SU-DHL-6 (cell line): ENCODE measurements around the gene LRRC4C.

Experiments
- H2AFZ ChIP-seq: fragments of 200-600 bp; sonication (generic); 2 replicates; pipeline ENCODE4 v1.6.1; 2014; ENCODE audit warnings: low read depth, mild to moderate bottlenecking, moderate library complexity, mixed read lengths, antibody characterized with exemption, low read length; ENCODE audit not compliant: severe bottlenecking
- H3F3A ChIP-seq: fragments of 200-600 bp; shearing (Covaris generic); 2 replicates; pipeline ENCODE4 v1.6.0; 2016; ENCODE audit warnings: antibody characterized with exemption, mild to moderate bottlenecking; ENCODE audit not compliant: insufficient read depth
- H3K27ac ChIP-seq: fragments of 200-600 bp; sonication (generic); 2 replicates; pipeline ENCODE4 v1.5.1; 2016; ENCODE audit warnings: low read depth, mild to moderate bottlenecking, low read length, moderate library complexity, mixed read lengths
- H3K27me3 ChIP-seq: fragments of 200-600 bp; sonication (generic), shearing (Covaris generic); 2 replicates; pipeline ENCODE4 v1.6.0; 2014; ENCODE audit warnings: mild to moderate bottlenecking, low read length
- H3K36me3 ChIP-seq: fragments of 200-600 bp; sonication (generic); 2 replicates; pipeline ENCODE4 v1.6.1; 2014; ENCODE audit warnings: mild to moderate bottlenecking, low read length, mixed read lengths
- H3K4me2 ChIP-seq: fragments of 300-600, 200-600 bp; shearing (Covaris generic), sonication (generic); 2 replicates; pipeline ENCODE4 v1.6.0; 2014; ENCODE audit warnings: low read length, low read depth, mild to moderate bottlenecking; ENCODE audit not compliant: poor library complexity, severe bottlenecking
- H3K4me3 ChIP-seq: fragments of 200-600 bp; sonication (generic); 2 replicates; pipeline ENCODE4 v1.5.1; 2014; ENCODE audit warnings: antibody characterized with exemption, low read length, mild to moderate bottlenecking, mixed read lengths; ENCODE audit not compliant: insufficient read depth, poor library complexity, severe bottlenecking
- H3K79me2 ChIP-seq: fragments of 200-600 bp; sonication (generic); 2 replicates; pipeline ENCODE4 v1.6.1; 2014; ENCODE audit warnings: mild to moderate bottlenecking, low read length, moderate library complexity; ENCODE audit not compliant: insufficient read depth
- H3K9ac ChIP-seq: fragments of 200-600 bp; sonication (generic); 2 replicates; pipeline ENCODE4 v1.7.0; 2014; ENCODE audit warnings: mild to moderate bottlenecking, low read length
- H3K9me2 ChIP-seq: fragments of 200-600 bp; sonication (generic); replicated peaks from 2 replicates; pipeline ENCODE4 v1.6.1; 2014; ENCODE audit warnings: low read length; ENCODE audit not compliant: insufficient read depth
- H3K9me3 ChIP-seq: fragments of 200-600 bp; sonication (generic); 2 replicates; pipeline ENCODE4 v1.6.1; 2014; ENCODE audit warnings: low read length, mixed read lengths; ENCODE audit not compliant: insufficient read depth
- H4K20me1 ChIP-seq: fragments of 200-600 bp; sonication (generic); 2 replicates; pipeline ENCODE4 v1.6.1; 2014; ENCODE audit warnings: low read depth, mild to moderate bottlenecking, antibody characterized with exemption, low read length, moderate library complexity, mixed read lengths
- CTCF ChIP-seq: fragments of 200-600 bp; sonication (generic); IDR thresholded peaks from one replicate; pipeline ENCODE4 v1.5.1; 2017; ENCODE audit warnings: antibody characterized with exemption, mild to moderate bottlenecking, low read length, moderate library complexity; ENCODE audit not compliant: insufficient read depth, poor library complexity, severe bottlenecking
- EZH2phosphoT487 ChIP-seq: fragments of 200-600 bp; sonication (generic), shearing (Covaris generic); conservative IDR thresholded peaks from 2 replicates; pipeline ENCODE4 v1.6.1; 2018; ENCODE audit warnings: mild to moderate bottlenecking, antibody characterized with exemption, low read length, moderate library complexity, mixed read lengths

LRRC4C gene

GRCh38 chr11:40573254-40573891, 886.1 kb downstream of the LRRC4C start:
- H3K4me2 ChIP-seq = no peak overlapping the region
- H3K9me3 ChIP-seq = no peaks in the 10 kb centered on the region
- no peak overlapping the region for H3K9ac ChIP-seq
- no peaks in the 10 kb centered on the region for H3K36me3 ChIP-seq
- H4K20me1 ChIP-seq = no peaks in the 10 kb centered on the region
- H3K4me3 ChIP-seq = no peak overlapping the region
- TF ChIP-seq CTCF = no peak
- TF ChIP-seq EZH2phosphoT487 = no peak
- no peak overlapping the region for H2AFZ ChIP-seq
- H3K27ac ChIP-seq = no peak overlapping the region
- H3K27me3 ChIP-seq = no peaks in the 10 kb centered on the region
- H3K9me2 ChIP-seq = no peaks in the 10 kb centered on the region
- H3K79me2 ChIP-seq = no peaks in the 10 kb centered on the region
- no peaks in the 10 kb centered on the region for H3F3A ChIP-seq

GRCh38 chr11:40569947-40570531, 889.4 kb downstream of the LRRC4C start:
- Histone ChIP-seq H3K36me3 (no peaks in the 10 kb centered on the region), H3F3A (no peaks in the 10 kb centered on the region), H2AFZ (no peak overlapping the region), H4K20me1 (no peaks in the 10 kb centered on the region), H3K79me2 (no peaks in the 10 kb centered on the region), H3K9me3 (no peaks in the 10 kb centered on the region), H3K4me2 (no peak overlapping the region), H3K9ac (no peak overlapping the region), H3K27ac (no peak overlapping the region), H3K4me3 (no peak overlapping the region), H3K27me3 (no peaks in the 10 kb centered on the region), H3K9me2 (no peaks in the 10 kb centered on the region)
- no peak for TF ChIP-seq CTCF
- no peak for TF ChIP-seq EZH2phosphoT487

GRCh38 chr11:40567392-40567791, 892.1 kb downstream of the LRRC4C start:
- TF ChIP-seq EZH2phosphoT487 (no peak), CTCF (no peak)
- H3K9ac ChIP-seq = no peak overlapping the region
- no peak overlapping the region for H3K4me2 ChIP-seq
- H3K27me3 ChIP-seq = no peaks in the 10 kb centered on the region
- H3F3A ChIP-seq = no peaks in the 10 kb centered on the region
- no peak overlapping the region for H3K27ac ChIP-seq
- H3K9me2 ChIP-seq = no peaks in the 10 kb centered on the region
- no peaks in the 10 kb centered on the region for H3K79me2 ChIP-seq
- H2AFZ ChIP-seq = no peak overlapping the region
- no peaks in the 10 kb centered on the region for H3K9me3 ChIP-seq
- H3K4me3 ChIP-seq = no peak overlapping the region
- H3K36me3 ChIP-seq = no peaks in the 10 kb centered on the region
- H4K20me1 ChIP-seq = no peaks in the 10 kb centered on the region
